ENCODE data around the gene TCFL5.

TCFL5 gene

DNA sequence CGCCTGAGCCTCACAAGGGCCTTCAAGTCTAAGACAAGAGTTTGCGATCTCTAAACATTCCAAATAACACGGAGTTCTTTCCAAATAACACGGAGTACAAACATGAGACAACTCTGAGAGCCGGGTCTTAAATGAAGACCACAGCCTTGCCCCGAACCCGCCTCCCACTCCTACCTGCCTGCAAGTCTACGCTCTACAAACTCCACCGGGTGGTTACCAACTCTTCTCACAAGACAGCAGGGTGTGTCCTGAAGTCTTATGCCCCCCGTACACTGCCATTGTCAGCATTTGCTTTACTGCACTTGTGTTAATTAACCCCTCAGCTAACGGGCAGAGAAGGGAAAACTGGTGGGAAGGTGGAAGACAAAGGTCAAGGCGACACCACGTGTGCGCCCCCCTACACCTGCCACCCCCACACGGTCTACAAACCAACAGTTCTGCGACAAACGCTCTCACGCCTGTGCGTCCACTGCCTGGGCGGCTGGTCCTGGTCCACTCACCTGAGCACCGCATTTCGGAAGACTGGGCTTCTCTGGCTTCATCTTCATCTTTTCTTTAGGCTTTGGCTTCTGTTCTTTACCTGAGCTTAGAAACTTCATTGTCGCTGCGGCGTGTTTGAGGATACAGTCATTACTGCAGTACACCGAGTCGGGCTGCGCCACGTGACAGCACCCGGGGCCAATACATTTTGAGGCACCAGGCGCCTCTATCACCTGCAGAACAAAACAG lies 45.2 kb upstream of the TCFL5 start:
- Mint-ChIP-seq H3K36me3 (ENCODE audit: low read depth) (peaks cover 90% of the 10 kb centered on the region), H3K4me3 (no peak overlapping the region)

DNA sequence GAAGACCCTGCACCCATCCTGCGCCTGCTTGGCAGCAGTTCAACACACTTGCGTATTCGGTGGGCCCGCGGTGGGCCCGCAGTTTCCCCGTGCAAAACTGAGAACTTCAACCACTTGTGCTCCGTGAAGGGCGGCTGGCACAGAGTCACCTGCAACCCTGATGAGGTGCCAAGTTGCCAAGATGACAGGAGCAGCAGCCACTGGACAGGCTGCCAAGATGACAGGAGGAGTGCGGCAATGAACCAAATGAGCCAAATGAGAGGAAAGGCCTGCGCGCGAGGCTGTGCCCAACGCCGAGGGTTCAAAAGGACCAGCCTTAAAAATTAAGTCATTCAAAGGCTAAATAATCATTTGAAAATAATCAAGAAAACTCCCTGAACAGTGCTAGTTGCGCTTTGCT lies 44.6 kb upstream of the TCFL5 start:
- TF ChIP-seq, protein P1, sequence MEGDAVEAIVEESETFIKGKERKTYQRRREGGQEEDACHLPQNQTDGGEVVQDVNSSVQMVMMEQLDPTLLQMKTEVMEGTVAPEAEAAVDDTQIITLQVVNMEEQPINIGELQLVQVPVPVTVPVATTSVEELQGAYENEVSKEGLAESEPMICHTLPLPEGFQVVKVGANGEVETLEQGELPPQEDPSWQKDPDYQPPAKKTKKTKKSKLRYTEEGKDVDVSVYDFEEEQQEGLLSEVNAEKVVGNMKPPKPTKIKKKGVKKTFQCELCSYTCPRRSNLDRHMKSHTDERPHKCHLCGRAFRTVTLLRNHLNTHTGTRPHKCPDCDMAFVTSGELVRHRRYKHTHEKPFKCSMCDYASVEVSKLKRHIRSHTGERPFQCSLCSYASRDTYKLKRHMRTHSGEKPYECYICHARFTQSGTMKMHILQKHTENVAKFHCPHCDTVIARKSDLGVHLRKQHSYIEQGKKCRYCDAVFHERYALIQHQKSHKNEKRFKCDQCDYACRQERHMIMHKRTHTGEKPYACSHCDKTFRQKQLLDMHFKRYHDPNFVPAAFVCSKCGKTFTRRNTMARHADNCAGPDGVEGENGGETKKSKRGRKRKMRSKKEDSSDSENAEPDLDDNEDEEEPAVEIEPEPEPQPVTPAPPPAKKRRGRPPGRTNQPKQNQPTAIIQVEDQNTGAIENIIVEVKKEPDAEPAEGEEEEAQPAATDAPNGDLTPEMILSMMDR (IDR thresholded peaks at IDR 0.05; ENCODE audit: unreplicated experiment in 3 of 3) = no peak
- Mint-ChIP-seq H3K4me1 (no peaks in the 10 kb centered on the region), H3K36me3 (ENCODE audit: low read depth) (peaks cover 88% of the 10 kb centered on the region), H3K9me3 (no peaks in the 10 kb centered on the region), H3K27me3 (ENCODE audit: low read depth) (no peaks in the 10 kb centered on the region), H3K27ac (no peak overlapping the region), H3K4me3 (no peak overlapping the region)

More for the DNA sequence above, 45.2 kb upstream of the TCFL5 start:
- no peaks in the 10 kb centered on the region for H3K27me3 Mint-ChIP-seq (ENCODE audit: low read depth)
- H3K27ac Mint-ChIP-seq = no peak overlapping the region
- H3K9me3 Mint-ChIP-seq = no peaks in the 10 kb centered on the region
- H3K4me1 Mint-ChIP-seq = no peaks in the 10 kb centered on the region
- TF ChIP-seq, protein P1 (IDR thresholded peaks at IDR 0.05; ENCODE audit: unreplicated experiment in 3 of 3) = no peak

DNA sequence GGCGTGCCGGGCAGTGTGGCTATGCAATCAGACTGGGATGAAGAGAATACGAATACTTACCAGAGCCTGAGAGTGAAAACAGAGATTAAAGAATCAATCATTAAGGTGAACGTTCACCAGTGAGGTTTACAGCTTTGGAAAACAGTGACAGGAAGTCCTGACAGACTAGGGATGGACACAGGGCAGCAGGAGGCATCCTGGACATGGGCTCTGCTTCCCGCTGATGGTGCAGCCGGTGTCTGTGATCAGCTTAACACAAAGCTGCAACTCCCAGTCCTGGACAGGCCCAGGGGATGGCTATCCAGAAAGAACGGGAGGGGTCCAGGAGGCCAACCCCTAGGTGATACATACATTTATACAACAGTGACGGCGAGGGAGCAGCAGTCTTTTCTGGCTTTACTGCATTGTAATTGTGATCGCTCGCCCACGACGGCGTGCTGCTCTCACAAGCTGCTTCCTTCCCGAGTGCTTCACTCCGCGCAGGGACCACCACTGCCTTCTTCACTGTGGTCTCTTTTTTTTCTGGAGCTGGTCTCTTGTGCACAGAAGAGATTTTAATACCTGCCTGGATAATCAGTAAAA lies 44.0 kb upstream of the TCFL5 start:
- H3K36me3 Mint-ChIP-seq (ENCODE audit: low read depth) = peaks cover 84% of the 10 kb centered on the region
- H3K4me1 Mint-ChIP-seq = peaks cover 2% of the 10 kb centered on the region
- TF ChIP-seq, protein P1 (IDR thresholded peaks at IDR 0.05; ENCODE audit: unreplicated experiment in 3 of 3) = no peak
- no peaks in the 10 kb centered on the region for H3K9me3 Mint-ChIP-seq
- no peaks in the 10 kb centered on the region for H3K27me3 Mint-ChIP-seq (ENCODE audit: low read depth)
- H3K4me3 Mint-ChIP-seq = no peak overlapping the region
- H3K27ac Mint-ChIP-seq = no peak overlapping the region

DNA sequence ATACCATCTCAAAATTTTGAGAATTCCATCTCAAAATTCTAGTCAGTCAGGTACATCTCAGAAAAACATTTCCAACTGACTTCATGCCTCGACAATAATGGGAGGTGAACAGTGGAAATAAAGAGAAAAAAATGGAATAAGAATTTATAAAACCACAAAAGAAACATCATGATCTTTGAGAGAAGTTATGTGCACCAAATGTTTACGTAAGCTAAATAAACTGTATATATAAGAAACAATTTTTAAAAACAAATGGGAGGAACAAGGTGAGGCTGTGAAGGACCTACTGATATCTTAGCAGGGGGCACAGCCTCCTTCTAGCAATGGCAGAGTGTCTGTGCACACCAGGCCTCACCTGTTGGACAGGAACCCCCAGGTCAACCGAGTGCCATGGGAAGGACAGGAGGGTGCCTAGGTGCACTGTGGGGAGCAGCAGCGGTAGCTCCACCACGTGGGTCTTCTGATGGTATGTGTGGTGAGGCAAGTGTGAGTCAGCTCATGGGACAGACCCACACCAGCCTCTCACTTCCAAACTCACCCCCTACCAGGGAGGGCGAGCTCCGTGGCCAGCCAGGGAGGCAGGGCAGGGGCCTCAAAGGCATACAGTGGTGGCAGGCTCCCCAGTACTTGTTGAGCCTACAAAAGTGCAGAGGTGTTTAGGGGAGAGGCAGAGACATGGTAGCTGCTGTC lies 41.4 kb upstream of the TCFL5 start:
- Mint-ChIP-seq H3K27ac (no peak overlapping the region), H3K27me3 (ENCODE audit: low read depth) (no peaks in the 10 kb centered on the region), H3K36me3 (ENCODE audit: low read depth) (peaks cover 59% of the 10 kb centered on the region), H3K9me3 (no peaks in the 10 kb centered on the region), H3K4me1 (peaks cover 24% of the 10 kb centered on the region), H3K4me3 (no peak overlapping the region)
- TF ChIP-seq, protein P1 (IDR thresholded peaks at IDR 0.05; ENCODE audit: unreplicated experiment in 3 of 3) = no peak

DNA sequence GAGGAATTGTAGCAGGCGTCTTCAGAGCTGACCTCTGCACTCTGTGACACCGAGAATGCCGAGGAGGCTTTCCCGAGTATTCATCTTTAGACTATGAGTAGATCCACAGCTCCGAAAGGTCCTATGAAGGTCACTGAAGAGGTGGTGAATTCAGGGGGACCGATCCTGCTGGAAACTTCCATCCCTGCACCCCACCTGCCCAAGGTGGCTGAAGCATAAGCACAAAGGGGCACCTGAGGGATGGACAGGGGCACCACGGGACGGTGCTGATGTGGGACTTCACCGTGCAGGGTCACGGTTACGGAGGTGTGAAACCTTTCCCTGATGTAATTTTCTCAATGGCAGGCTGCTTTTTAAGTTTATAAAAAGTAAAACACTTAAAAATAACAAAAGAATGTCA lies 40.3 kb upstream of the TCFL5 start:
- TF ChIP-seq, protein P1 (IDR thresholded peaks at IDR 0.05; ENCODE audit: unreplicated experiment in 3 of 3) = no peak
- H3K27ac Mint-ChIP-seq = no peak overlapping the region
- no peak overlapping the region for H3K4me3 Mint-ChIP-seq
- H3K36me3 Mint-ChIP-seq (ENCODE audit: low read depth) = peaks cover 51% of the 10 kb centered on the region
- no peaks in the 10 kb centered on the region for H3K9me3 Mint-ChIP-seq
- H3K27me3 Mint-ChIP-seq (ENCODE audit: low read depth) = no peaks in the 10 kb centered on the region
- peaks cover 24% of the 10 kb centered on the region for H3K4me1 Mint-ChIP-seq
